Measurements from ENCODE around the gene DHCR24.

The DHCR24 gene

DNA sequence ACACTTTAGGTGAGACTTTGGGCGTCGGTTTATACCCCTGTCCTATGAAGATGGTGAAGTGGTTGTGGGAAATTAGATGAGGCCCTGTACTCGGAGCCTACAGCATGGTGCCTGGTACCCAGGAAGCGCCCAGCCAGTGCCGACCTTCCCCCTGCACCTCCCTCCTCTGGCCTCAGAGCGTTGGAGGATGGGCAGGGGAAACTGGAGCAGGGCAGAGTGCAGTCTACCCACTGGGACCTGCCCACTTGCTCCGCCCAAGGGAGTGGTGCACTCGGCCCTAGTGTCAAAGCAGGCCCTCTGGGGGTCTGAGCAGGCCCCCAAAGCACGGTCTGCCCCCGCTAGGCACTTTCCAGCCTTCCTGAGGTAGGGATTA, 72.9 kb downstream of the DHCR24 start:
- no peak for DNase-seq

DNA sequence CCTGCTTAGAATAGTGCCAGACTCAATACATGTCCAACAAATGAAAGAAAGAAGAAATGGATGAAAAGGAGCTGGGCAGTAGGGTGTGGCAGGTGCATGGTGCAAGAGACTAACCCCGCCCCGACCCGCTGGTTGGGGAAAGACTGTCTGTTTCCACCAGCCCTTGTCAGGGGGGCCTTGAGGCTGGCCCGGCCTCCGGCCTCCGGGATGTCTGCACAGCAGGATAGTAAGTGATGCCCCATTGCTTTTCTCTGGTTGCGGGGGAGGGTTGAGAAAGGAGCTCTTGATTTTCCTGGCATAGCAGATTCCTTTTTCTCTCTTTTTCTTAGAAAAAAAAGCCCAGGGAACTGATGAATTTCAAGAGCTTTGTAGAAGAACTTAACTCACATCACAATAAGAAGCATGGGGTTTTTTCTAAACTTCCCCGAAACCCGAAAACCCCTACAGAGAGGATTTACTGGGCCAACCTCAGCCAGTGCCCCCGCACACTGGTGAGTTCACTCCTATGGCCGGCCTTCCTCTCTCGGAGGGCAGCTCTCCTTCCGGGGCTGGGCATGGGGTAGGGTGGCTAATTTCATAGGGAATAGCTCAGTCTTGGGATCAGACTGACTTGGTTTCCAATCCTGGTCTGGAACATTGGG, 73.4 kb downstream of the DHCR24 start:
- DNase-seq = no peak

DNA sequence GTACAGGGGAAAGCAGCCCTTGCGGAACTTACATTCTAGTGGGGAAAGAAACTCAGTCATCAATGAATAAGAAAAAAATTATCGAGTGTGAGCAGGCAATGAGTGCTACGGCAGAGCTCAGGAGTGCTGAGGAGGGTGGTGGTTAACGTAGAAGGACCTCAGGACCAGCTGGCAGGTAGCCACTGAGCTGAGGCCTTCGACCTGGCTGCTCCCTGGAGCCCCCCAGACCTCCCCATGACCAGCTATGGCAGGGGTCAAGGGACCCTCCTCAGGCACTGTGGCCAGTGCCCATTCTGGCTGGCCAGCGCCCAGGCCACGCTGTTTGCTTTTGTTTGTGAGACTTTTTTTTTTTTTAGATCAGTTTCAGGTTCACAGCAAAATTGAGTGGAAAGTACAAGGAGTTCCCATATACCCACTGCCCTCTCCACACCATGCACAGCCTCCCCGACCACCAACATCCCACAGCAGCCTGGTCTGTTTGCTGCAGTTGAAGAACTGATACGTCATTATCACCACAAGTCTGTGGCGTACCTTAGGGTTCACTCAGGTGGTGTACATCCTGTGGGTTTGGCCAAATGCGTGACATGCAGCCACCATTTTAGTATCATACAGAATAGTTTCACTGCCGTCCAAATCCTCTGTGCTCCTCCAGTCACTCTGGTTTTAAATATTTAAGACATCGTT, 74.1 kb downstream of the DHCR24 start:
- DNase-seq = no peak

DNA sequence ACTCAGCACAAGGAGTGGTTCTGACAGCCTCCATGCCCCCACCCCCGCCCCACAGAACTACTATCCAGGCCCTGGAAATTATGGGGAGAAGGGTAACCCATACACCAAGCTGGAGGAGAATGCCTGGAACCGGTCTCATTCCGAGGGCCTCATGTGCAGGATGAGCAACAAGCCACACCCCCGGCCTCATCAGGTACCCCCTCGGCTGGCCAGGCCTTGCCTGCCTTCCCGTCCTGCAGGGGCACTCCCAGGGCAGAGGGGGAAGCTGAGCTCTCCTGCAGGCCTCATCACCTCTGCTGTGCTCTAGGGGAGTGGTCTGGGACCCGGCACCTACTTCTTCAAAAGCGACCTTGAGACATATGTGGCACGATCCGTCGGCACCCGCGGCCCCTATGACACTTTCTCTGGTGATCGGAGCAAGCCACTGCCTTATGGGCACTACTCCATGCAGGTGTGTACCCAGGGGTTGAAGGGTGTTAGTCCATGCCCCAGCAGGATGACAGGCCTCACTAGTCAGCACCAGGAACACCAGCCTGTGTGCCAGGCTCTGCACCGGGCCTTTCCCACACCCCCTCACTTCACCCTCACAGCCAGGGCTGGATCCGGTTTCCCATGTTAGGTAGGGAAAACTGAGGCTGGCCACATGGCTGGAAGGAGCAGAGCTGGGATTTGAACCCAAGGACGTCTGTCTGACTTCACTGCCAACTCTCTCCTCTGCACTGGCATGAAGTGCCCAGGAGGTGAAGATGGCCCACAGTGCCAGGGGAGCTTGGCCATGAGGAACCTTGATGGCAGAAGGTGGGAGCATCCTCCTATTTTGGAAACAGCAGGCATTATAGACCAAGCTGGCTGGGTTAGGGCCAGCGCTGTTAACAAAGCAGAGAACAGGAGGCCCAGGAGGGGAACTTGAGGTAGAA, 75.0 kb downstream of the DHCR24 start:
- no peak for DNase-seq

DNA sequence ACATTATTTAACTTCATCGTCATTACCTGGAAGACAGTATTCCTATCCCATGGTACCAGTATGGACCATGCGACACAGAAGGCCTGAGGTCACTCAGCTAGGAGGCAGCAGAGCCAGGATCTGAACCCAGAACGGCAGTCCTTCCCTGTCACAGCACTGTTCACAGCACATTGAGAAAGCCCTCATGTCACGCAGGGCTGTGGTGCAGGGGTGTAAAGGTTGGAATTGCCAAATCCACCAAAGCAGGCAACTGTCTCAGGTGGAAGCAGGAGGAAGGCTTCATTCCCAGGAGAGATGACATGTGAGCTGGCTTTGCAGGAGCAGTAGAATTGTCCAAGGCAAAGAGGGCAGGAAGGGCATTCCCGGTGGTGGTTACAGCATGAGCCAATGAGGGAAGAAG, 75.9 kb downstream of the DHCR24 start:
- DNase-seq = no peak

DNA sequence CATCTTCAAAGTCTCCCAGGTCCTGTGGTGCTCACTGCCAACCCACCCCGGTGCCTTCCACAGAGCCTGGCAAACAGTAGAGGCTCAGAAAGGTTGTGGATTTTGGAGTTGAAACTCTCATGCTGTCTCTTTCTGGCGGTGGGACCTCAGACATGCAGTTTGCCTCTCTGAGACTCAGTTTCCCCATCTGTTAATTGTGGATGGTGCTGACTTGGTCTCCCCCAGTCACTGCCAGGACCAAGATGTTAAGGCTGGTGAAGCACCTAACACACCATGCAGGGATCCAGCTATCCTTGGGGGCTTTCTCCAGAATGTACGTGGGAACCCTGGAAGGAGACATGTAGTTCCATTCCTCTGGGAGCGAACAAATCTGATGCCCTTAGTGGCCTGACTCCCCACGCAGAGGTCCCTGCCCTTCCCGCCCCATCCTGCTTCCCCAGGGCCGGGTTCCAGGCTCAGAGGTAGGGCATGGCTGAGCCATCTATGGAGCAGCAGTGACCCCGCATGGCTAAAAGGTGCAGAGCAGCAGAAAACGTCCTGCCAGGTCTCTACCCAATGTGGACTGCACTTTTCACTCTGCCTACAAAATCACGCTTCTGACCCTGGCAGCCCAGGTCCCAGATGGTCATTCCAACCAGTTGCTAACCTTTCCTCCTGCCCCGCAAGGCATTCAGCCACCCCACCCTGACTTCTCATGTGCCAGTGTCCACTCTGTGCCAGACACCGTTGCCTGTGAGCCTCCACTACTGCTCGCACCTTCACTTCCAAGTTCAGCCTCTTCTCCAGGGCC, 76.6 kb downstream of the DHCR24 start:
- DNase-seq = peak; percentile 46

DNA sequence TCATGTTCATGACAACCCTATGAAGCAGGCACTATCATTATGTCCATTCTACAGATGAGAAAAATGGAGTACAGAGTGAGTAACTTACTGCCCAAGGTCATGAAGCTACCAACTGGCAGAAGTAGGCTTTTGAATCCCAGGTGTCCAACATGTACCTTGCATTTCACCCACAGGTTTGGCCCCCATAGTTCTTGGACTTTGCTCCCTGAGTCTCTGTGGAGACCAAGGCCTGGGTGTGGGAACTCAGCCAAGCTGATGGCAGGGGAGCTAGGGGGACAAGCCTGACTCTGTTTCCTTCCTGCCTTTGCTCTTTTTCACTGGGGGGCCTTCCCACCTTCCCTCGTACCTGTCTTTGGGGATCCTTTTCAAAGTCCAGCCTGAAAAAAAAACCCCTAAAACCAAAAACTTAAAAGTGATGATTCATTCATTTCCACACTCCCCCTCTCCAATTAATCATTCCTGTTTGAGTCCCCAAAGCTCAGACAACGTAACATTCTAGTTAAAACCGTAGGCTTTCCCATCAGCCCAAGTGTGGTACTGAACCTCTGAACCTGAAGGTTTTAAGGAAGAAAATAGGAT, 77.4 kb downstream of the DHCR24 start:
- no peak for DNase-seq

DNA sequence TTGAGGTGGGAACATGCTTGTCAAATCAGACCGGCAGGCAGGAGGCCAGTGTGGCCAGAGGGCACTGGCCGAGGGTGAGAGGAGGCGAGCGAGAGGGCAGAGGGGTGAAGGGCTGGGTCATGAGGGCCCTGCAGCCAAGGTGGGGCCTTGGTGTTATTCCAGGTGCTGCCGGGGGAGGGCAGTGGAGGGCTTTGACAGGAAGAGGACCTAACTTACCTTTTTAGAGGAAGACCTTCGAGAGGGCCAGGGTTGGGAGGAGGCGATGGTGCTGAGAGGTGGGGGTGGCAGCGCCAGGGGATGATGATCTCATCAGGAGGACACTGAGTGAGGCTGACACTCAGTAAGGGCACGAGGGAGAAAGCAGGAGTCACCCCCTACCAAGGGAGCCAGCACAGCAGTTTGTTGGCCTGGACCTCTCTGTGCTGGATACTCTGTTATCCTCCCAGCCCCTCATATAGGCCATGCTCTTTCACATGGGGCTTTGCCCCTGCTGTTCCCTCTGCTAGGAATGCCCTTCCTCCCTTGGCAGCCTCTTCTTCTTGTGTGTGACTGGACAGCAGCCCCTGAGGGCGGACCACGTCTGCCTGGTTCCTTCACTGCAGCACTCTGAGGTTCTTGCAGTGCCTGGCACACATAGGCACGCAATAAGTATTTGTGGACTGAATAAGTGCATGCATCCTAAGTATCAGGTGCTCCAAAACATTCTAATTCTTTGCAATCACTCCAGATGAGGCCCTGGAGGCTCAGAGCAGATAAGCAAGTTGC, 78.4 kb downstream of the DHCR24 start:
- no peak for DNase-seq

DNA sequence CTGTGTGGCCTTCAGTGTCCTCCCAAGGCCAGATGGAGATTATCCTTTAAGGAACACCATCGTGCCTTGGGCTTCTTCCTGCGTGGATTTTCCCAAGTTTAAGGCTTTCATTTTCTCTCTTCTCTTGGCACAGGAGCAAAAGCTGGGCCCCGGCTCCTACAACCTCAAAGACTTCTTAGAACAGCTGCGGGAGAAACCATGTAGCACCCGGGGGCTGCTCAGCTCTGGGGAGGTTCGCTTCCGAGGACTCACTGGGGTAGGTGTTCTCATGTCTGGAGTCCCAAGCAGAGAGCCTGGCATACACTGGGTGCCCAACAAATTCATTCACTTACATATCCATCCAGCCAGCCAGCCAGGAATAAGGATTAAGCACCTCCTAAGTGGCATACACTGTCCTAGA, 79.2 kb downstream of the DHCR24 start:
- no peak for DNase-seq

DNA sequence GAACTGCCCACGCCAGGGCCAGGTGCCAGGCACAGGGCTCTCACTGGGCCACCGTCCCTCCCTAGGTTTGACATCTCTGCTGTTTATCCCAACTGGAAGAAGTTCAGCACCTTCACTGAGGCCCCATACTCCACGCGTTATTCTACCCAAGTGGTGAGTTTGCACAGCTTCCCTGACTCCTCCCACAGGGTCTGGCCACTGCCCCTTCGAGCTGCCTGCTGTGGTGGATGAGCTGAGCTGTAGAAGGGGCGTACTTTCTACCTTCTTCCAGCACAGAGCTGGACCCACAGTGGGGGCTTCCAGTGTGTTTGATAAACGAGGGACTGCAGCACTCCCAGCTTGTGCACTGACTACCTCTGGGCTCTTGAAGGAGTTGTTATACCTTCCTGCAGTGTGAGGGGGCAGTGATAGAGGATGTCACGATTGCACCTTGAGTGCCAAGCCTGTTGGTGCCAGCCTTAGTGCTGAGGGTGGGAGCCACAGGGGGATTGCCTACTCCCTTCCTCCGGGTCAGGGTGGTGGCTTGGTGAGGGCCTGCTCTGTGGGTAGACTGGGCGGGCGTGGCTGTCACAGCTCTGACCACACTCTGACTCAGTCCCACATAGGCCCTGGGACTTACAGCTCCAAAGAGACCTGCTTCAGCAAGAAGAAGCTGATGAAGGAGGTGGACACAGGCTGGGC, 79.9 kb downstream of the DHCR24 start:
- DNase-seq = no peak

DNA sequence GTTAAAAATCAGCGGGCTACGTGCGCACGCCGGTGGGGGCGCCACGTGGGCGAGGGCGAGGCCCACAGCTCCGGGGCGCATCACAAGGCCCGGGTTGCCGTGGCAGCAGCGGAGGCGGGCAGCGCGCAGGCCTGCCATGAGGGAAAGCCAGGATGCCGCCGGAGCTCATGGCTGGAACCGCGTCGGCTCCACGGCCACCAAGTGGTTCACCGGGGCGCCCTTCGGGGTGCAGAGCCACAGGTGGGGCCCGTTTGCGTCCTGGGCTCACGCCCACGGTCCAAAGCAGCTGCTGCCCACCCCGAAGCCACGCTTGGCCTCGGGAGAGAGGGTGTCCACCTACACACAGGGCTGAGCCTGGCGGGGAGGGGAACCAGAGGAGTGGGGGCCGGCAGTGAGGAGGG, 81.0 kb downstream of the DHCR24 start:
- no peak for DNase-seq

DNA sequence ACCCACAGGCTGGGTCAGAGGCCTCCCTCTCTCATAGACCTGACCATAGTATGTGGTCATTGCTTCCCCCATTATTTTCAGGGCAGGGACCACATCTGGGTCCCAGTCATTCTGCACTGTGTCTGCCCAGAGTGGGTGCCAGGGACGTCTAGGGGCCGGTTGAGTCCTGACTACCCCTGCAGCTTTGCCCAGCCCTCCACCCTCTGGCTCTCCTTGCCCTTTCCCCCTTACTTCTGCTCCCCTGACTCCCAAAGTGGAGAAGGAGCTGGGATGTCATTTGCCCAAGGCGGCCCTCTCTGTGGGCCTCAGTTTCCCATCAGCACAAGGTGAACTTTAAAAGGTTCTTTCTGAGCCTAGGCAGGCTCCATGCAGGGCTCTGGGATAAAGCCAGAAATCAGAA, 81.5 kb downstream of the DHCR24 start:
- no peak for DNase-seq

DNA sequence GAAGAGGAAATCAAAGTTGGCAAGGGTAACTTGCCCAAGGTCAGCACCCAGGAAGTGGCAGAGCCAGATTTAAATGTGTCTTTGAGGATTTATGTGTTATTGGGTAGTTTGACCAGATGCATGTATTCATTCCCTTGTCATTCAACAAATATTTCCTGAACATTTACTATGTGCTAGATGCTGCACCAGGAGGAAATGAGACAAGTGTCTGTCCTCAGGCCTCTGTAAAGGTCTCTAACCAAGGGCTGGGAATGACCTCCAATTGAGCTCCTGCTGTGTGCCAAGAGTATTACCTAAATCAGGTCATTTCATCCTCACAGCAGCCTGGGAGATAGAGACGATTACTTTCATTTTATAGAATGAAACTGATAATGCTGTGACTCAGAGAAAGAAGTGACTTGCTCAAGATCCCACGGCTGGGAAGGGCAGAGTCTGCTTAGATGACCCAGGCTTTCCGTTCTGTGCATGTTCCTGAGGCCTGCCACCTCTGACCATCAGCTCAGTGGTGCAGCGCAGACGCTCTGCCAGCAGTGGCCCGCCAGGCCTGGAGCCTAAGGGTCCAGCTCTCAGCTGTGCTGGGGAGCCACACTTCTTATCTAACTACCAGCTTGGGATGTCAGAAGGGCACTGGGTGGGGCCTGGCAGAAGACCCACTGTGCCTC, 82.4 kb downstream of the DHCR24 start:
- DNase-seq = no peak

DNA sequence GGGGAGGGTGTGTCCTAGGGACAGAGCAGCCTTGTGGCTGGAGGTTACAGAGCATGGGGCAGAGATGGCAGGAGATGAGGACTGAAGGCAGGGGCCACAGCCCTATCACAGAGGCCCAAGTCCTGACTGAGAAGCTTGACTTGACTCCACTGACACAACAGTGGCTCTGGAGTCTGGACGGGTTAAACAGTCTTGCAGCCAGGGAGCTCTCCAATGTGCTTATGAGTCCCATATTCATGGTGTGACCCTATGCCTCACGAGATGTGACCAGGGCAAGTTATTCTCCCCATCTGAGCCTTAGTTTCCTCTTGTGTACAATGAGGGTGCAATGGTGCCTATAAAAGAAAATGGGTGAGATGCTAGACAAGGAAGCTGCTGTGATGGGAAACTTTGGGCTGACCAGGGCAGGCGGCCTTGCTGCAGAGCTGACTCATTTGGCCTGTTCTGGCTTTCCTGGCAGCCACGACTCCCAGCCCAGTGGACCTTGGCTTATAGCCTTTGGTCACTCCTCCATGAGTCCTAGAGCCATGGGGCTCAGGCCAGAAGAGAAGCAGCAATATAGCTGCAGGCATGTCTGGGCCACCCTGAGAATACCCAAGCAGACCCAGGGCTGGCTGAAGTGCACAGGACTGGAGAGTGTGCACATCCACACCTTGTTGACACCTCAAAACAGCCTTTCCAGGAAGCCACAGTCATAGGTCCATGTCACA, 83.1 kb downstream of the DHCR24 start:
- no peak for DNase-seq

DNA sequence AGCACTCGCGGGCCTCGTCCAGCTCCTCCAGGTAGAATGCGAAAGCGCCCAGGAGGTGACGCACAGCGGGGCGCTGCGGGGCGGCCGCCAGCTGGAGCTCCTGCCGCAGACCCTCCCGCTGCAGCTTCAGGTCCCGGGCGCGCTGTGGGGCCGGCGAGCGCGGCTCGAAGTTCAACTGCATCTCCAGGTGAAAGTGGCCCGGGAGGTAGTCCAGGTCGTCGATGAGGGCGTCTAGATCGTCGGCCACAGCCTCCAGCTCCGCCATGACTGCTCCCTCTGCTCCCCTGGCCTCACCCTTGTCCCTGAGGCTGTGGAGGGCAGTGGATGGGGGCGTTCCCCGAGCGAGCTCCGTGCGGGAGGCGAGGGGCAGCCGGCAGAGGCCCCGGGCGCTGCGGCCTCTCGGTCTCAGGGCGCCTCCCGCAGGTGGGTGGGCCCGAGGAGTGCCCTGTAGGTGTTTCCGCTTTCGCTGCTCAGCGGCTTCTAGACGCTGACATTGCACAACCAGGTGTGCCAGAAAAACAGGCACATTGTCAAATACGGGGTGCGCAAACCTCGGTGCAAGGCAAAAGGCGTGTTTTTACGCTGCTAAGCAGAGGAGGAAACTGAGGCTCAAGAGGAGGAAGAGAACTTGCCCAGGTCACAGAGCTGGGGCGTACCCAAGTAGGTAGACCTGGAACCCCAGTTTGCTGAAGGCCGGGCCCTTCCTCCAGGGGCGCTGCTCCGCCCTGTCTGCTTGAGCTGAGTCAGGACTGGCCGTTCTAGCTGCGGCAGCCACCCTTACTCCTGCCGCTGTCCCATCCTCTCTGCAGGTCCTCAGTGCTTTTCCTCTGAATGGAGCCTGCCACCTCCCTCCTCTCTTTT, 85.9 kb downstream of the DHCR24 start, which contains the start of gene TTC22:
Gene TTC22, minus strand, starts transcription at position 425 of the 861 bp plus-strand sequence. Its CDS starts 160 bp downstream, at position 265.
- DNase-seq = no peak

DNA sequence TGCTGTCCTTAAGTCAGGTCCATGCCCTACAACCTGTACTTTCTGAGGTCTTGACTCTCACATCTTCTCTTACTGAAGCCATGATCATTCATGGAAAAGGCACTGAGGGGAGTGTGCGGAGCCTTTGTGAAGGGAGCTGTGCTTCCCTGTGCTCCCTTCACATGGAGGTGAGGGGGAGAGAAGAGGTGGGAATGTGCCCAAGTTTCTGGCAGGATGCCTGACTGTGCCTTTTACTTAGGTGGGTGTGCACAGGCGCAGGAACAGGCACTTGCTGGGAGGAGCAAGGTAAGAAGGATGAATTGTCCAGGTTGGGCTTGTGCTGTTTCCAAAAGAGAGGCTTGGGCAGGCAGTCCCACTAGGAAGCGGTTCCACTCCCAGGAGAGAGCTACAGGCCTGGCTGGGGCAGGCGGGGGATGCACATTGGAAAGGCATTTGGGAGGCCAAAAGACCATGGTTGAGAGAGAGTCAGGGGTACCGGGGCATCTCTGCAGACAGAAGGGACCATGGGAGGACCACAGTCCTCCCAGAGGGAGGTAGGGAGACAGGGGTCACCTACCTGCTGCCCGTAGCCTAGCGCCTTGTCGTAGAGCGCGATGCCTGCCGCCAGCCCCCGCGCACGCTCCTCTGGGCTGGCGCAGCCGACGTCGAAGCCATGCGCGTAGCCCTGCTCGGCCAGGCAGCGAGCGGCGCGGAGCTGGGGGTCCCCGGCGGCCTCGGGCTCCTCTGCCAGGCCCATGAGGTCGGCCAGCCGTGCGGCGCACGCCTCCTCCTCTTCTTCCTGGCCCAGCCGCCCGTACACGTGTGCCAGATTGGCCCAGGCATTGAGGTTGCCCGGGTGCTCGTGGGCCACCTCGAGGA, 86.7 kb downstream of the DHCR24 start:
- no peak for DNase-seq
